Middle frontal gyrus (tissue), 1 donor: ENCODE results near the gene SOCS3.

Experiments
- DNase-seq: peaks from one replicate; pipeline ENCODE4 v3.0.0-alpha.2; 2015; ENCODE audit warnings: low spot score; ENCODE audit errors: extremely low spot score

Gene SOCS3

DNA sequence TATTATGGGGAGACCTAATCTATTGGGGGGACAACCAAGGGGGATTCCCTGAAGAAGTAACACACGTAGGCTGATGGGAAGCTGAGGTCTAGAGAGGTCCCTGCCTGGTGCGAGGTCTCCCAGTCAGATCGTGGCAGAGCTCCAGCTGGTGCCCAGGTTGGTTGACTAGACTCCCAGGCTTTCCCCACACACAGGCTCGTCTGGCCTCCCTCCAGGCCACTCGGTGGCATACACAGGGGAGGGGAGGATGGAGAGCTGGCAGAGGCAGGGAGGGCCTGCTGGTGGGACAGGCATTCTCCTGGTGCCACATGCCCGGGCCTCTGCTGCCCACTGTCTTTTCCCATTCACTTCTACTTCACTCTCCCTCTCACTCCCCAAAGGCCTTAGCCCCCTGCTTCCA is 8.5 kb upstream of the SOCS3 start:
- DNase-seq: no peak

DNA sequence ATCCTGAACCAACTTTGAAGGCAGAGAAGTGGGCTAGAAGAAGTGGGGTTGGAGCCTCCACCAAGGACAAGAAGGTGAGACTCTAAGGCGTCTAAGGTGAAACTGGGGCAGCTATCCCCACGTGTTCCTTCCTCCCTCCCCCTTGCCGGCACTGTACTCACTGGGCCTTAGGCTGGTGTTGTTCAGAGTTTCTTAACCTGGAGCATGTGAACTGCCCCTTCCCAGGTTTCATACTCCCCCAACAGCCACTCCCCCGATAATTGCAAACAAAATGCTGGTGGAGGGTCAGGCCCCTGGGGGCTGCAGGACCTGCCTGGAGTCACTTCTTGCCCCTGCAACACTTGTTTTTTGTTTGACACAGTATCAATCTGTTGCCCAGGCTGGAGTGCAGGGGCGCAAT is 7.3 kb upstream of the SOCS3 start:
- no peak for DNase-seq

DNA sequence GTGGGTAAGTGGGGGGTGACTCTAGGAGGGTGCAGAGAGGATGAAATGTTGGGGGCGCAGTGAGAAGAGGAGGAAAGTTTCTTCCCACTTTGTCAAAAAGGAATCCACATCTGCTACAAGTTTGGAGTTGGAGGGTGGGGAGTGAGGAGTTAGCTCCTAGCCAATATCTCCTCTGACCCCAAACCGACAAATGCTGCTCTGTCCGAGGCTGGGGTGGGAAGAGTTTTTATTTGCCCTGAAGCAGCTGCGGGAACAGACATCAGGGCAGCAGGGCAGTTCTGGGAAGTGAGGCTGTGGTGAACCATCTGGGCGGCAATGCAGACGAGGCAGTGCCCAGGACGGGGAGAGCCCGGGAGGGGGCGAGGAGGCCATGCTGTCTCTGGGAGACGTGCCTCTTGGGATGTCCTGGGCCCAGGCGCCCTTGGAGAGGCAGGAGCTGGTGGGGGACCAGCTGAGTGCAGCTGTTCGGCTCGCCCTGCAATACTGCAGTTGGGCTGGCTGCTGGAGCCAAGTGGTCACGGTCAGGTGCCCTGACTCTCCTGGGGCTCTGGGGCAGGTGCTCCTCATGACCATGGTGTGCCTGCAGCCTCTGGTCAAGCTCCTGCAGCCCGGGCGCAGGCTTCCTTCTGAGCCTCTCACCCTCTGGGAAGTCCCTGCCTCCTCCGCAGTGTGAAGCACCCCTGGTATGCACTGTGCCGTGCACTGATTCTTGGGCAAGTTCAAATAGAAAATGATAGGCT is 6.4 kb upstream of the SOCS3 start:
- no peak for DNase-seq

DNA sequence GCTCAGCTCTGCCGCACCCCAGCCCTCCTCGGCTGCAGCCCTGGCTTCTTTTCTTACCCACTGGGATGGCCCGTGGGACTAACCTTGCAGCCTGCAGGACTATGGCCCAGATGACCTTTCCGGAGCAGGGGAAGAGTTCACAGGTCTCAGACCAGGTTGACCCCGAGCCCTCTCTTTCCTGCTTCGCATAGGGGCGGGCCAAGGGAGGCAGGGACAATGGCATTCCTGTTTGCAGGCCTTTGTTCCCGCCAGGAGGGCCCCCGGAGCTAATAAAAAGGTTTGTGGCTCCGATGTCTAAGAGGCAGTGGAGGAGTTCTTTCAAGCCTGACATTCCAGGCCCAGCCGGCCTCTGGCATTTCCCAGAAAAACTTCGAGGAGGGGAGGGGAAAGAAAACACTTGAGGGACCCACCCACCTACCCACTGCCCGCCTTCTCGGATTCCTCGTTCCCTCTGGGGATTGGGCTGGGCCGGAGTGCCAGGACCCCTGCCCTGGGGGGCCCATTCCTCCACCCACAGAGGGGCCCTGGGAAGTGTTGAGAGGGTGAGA is 5.8 kb upstream of the SOCS3 start:
- no peak for DNase-seq

DNA sequence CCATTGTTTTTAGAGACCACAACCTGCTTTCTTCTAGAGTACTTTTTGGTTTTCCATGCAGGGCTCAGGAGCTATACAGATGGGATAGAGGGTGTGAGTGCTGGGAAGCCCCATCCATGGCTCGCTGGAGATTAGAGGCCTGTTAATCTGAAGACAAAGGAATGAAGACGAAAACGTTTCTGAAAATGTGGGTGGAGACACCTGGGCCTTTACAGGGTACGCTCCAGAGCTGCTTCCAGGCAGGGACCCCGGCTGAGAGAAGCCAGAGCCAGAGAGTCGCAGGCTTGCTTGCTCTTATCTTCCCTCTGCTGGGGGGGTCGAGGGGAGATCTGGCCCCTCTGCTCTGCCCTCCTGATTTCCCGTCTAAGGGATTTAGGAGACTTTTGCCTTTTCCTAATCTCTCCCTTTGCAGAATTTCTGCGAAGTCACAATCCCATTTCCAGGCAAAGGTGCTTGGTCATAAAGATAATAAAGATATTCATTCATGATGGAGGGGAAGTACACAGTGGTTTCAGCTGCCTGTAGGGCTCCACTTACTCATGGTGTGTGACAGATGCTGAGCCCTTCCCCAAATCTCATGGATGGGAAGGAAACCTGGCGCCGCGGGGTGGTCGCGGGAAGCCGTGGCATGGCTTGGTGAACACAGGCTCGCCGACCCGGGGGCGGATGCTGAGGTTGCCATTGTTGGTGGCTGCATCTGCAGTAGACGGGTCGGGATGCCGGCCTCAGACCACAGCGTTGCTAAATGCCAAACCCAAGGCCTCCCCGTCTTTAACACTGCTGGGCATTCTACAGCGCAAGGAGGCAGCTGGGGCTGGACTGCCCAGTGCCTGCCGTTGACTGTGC is 4.8 kb upstream of the SOCS3 start:
- DNase-seq: no peak

DNA sequence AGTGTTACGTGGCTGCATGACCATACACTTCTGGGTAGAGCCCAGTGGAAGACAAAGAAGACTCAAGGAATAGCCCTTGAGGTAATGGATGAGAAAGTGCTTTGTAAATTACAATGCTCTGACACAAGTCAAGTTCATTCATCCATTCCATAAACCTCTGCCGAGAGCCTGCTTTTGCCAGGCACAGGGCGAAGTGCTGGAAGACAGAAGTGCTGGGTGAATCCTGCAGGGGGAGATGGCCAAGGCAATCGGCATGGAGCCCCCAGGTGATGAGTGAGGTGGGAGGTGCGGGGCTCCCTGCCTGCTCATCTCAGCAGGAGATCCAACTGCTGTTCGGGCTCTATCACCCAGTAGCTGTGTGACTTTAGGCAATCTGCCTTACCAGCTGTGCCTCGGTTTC is 2.8 kb upstream of the SOCS3 start:
- no peak for DNase-seq

DNA sequence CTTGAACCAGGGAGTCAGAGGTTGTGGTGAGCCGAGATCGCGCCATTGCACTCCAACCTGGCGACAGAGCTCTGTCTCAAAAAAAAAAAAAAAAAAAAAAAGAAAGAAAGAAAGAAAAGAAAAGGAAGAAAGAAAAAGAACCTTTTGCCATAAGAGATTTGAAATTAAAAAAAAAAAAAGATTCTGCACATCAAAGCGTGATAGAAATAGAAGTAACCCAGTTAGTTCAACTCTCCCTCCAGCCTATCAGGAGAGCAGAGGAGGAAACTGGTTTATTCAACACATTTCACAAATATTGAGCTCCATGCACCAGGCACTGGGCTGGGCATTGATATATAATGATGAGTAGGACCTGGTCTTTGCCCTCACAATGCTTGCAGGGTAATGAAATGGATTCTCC is 2.4 kb upstream of the SOCS3 start:
- DNase-seq: no peak

DNA sequence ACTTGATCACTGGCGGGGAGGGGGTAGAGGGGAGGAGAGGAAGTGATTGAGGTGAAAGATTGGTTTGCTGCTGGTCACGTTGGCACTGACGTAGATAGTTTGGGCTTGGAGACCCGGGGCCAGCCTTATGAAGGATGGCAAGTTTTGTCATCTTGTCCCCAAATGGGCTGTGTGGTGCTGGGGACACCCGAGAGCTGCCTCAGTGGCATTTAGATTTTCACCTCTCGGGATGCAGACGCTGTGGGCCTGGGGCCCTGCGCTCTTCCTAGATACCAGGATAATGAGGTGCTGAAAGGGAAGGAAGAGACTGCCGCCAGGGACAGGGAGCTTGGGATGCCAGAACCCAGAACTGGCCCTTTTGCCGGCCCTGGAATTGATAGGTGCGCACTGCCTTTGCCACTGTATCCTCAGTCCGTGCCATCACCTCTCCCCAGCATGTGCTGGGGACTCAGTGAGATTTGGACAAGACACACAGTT is 1.4 kb upstream of the SOCS3 start:
- no peak for DNase-seq

DNA sequence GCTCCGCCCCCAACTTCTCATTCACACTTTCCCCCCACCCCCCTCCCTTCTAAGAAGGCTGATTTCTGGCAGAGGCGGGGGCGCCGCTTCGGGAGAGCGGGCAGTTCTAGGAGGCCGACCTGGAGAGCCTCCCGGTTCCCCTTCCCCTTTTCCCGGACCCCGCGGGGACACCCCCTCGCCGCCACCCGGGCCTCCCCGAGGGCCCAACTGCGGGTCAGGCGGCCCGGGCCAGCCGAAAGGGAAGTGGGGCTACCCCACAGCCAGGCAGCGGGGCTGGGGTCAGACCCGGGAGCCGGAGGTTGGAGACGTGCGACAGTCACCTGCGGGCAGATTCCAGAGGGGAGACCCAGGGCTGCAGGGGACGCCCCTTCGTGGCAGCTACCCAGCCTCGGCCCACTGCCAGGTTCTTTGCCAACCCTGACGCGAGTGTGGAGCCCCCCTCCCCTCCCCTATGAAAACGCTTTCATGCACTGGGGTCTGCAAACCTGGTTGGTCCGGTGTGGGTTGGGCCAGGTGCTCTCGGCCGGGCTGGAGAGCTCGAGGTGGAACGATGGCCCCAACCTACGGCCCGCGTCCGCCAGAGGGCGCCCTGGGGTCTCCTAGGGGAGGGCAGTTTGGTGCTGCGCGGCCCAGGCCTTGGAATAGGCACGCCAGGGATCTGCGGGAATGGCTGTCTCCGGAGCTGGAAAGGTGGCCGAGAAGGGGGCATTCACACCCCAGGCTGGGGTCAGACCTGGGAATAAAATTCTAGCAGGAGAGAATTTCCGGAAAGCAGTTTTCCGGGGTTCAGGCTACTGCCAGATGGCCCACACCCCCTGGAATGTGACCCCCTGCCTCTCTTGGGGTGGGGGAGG is 721 bp upstream of the SOCS3 start:
- DNase-seq: peak; percentile 60

DNA sequence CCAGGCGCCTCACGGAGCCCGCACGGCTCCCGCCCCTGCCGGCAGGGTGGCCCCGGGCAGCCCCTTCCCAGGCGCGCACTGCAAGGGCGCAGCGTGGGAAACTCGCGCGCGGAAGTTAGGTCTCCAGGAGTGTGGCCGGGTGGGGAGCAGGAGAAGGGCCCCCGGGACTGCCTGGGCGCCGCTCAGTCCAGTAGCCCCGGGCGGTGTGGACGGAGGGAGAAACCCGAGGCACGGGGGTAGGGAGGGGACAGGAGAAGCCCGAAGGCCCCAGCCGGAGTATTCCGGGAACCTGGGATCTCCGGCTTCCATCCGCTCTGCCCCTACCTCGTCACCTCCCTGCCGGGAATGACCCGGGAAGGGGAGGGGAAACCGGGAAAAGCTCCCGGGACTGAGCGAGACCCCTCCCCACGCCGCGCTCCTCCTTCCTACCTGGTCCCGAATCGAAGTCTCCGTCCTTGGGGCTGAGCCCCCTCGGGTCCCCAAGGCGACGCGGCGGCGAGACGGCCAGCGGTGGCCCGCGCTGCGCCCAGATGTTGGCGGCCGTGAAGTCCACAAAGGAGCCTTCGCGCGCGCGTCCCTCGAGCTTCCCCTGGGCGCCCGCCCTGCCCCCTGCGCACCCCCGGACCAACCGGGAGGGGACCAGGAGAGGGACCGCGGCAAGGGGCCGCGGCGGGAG is 418 bp downstream of the SOCS3 start:
- DNase-seq: no peak

DNA sequence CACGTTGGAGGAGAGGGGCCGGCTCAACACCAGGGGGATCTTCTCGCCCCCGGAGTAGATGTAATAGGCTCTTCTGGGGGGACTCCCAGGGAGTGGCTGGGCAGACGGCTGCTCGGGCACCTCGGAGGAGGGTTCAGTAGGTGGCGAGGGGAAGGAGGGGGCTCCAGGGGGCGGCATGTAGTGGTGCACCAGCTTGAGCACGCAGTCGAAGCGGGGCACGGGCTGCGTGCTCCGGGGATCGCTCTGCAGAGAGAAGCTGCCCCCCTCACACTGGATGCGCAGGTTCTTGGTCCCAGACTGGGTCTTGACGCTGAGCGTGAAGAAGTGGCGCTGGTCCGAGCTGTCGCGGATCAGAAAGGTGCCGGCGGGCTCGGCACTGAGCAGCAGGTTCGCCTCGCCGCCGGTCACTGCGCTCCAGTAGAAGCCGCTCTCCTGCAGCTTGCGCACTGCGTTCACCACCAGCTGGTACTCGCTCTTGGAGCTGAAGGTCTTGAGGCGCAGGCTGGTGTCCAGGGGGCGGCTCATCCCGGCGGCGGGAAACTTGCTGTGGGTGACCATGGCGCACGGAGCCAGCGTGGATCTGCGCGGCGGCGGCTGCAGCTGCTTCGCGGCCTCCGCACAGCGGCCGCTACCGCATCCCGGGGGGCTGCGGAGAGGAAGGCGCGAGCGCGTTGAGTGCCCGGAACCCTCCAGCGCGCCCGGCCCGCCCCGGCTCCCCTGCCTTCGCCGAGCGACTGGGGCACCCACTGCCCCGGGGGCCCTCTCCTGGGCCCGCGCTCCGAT is 1.1 kb downstream of the SOCS3 start:
- DNase-seq: no peak

DNA sequence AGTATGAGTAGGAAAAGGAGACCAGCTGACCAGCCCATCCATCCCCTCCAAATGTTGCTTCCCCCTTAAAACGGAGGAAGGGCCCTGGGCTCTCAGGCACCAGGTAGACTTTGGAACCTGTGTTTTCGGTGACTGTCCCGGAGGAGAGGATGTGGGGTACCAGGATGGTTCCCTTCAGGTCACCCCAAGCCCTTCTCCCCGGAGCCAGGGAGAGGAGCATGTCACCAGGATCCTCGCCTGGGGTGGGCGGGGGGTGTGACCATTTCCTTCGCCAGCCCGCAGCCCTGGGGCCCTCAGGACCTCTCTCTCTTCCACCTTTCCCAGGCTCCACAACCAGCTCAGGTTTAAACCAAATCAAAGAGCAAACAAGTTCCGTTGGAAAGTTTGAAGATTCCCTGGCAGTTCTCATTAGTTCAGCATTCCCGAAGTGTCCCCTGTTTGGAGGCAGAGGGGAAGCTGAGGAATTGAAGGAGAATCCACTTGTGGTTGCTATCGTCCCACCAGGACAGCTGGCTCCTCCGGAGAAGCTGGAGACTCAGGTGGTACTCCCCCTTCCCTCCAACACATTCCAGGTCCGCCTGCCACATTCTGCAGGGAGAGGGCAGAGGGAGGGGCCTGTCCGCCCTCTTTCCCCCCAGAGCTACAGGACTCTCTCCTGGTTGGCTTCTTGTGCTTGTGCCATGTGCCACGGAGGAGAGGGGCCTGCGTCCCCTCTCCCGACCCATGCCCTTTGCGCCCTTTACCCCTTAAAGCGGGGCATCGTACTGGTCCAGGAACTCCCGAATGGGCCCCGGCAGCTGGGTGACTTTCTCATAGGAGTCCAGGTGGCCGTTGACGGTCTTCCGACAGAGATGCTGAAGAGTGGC is 2.0 kb downstream of the SOCS3 start:
- DNase-seq: no peak

DNA sequence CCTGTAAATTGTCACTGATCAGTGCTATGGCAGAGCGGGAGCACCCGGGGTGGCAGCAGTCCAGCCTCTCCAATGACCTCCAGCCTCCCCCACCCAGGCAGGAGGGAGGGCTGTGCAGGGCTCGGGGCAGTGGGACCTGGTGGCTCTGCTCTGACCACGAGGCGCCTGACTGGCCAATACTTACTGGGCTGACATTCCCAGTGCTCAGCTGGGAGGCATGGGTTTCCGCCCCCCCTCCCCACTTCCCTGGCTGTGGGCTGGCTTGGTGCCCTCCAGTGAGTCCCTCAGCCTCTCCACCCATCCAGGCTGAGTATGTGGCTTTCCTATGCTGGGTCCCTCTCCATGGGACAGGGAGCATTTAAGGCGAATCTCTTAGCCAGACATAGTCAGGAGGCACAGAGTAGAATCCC is 2.7 kb downstream of the SOCS3 start:
- DNase-seq: no peak

DNA sequence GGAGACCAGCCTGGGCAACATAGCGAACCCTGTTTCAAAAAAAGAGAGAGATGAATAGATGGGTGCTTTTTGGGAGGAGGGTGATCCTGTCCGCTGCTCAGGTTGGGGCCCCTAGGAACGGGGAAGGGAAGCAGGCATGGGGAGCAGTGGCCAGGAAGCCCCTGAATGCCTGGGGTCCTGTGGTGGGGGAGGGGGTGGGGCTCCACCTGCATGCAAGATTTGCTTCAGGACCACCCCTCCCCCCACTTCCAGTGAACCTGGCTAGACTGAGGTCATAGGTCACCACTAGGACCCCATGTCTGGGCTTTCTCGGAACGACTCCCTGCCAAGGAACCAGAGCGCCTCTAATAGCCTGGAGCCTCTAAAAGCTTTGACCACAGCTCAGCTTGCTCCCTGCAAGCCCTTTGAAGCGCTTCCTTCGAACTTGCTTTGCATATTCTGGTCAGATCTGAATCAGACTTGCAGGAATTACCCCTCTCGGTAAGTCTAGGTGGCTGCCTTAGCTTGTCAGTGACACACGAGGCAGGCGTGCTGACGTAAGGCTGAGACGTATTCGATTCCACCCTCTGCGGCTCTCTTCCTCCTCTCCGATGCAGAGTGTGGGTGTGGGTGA is 3.7 kb downstream of the SOCS3 start:
- DNase-seq: no peak

DNA sequence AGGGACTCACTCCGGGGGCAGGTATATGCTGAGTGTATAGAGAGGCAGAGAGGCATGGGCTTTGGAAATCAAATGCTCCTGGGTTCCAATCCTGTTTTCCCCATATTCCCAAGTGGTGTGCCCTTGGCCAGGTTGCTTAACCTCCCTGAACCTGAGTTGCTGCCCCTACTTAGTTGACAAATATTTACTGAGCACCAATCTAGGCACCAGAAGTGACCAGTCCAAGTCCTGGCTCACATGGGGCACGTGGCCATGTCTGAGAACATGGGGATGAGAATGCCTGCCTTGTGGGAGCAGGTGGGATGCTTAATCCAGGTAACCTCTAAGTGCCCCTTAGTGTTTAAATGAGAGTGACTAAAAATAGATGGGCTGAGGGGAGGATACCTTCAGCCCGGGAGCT is 4.2 kb downstream of the SOCS3 start:
- no peak for DNase-seq

DNA sequence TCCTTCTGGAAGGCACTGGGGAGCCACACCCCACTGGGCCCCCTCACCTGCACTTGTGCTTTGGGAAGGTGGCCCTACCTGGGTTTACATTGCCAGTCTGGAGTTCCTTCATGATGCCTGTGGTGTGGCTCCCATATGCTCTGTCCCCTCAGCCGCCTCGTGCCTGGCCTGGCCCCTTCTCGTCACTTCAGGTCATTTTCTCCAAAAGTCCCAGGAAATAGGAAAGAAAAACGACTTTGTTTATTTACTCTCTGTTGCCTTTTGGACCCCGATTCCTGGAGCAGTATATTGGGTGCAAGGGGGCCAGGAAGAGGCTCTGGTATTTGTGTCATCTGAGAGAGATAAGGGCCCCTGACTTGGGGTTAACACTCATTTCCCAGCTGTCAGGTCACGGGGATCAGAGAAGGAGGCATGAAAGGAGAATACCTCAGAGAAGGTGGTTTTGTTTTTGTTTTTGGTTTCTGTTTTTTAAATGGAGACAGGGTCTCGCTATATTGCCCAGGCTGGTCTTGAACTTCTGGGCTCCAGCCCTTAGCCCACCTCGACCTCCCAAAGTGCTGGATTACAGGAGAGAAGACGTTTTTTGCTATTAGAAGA is 4.7 kb downstream of the SOCS3 start:
- DNase-seq: no peak

DNA sequence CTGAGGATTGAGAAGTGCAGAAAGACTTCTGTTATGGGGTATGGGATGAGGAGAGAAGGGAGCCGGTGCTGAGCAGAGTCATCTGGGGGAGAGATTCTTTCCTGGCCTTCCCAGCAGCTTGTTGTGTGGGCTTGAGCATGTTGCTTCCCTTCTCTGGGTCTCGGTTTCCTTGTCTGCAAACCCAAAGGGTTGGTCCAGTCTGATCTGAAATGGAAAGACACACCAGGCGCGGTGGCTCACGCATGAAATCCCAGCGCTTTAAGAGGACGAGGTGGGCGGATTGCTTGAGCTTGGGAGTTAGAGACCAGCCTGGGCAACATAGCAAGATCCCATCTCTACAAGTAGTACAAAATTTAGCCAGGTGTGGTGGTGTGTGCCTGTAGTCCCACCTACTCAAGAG is 6.0 kb downstream of the SOCS3 start:
- DNase-seq: no peak

DNA sequence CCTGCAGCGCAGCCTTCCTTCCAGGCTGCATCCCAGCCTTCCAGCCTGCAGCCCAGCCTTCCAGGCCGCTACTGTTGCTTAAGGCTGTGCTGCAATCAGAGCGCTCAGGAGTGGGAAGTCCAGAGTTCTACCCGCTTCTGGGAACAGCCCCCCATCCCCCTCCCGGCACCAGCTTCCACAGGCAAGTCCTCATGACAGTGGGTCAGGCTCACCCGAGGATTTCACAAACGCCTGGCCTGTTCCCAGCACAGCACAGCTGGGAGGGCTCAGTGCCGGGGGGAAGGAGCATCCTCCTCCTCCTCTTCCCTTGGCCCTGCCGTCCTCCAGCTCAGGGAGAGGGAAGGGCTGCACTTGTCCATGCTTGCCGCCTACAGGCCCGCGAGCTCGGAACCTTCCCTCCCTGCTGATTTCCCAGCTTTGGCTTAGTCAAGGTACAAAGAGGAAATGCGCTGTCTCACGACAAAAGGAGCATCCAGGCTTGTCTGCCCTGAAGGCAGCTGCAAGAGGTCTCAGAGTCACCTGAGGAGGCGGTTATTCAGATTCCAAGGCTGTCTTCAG is 8.3 kb downstream of the SOCS3 start:
- DNase-seq: peak; percentile 56
